ENCODE measurements around the gene MLPH.
A peak's percentile ranks its signal among the peaks of the same experiment; 100 is the strongest.

MLPH gene

GRCh38 chr2:237488295-237488694, 1.2 kb downstream of the MLPH start:
- no peak for TF ChIP-seq JUND (IDR thresholded peaks at IDR 0.05; ENCODE audit: low read depth)
- in situ Hi-C loops (cut with HindIII; ENCODE audit: low pct_unique_long_range_greater_than_20kb, low sequenced_read_pairs) = no loop called here
- peak in 1 of 2 experiments; percentile 57 for DNase-seq (ENCODE audit: low read depth in 1 of 2, low spot score in 1 of 2)

GRCh38 chr2:237488901-237489860, 2.1 kb downstream of the MLPH start:
- no peak for TF ChIP-seq JUND (IDR thresholded peaks at IDR 0.05; ENCODE audit: low read depth)
- peak in 1 of 2 experiments; percentile 69 for DNase-seq (ENCODE audit: low read depth in 1 of 2, low spot score in 1 of 2)
- in situ Hi-C loops (cut with HindIII; ENCODE audit: low pct_unique_long_range_greater_than_20kb, low sequenced_read_pairs) = no loop called here

GRCh38 chr2:237490009-237490711, 3.1 kb downstream of the MLPH start:
- no peak for TF ChIP-seq JUND (IDR thresholded peaks at IDR 0.05; ENCODE audit: low read depth)
- in situ Hi-C loops (cut with HindIII; ENCODE audit: low pct_unique_long_range_greater_than_20kb, low sequenced_read_pairs) = no loop called here
- peak in 1 of 2 experiments; percentile 88 for DNase-seq (ENCODE audit: low read depth in 1 of 2, low spot score in 1 of 2)

- in situ Hi-C loops (cut with HindIII; ENCODE audit: low pct_unique_long_range_greater_than_20kb, low sequenced_read_pairs) = no loop called here
- DNase-seq (ENCODE audit: low read depth in 1 of 2, low spot score in 1 of 2) = no peak
- no peak for TF ChIP-seq JUND (IDR thresholded peaks at IDR 0.05; ENCODE audit: low read depth)
Observed at GRCh38 chr2:237490795-237491194, 3.7 kb downstream of the MLPH start.

DNA sequence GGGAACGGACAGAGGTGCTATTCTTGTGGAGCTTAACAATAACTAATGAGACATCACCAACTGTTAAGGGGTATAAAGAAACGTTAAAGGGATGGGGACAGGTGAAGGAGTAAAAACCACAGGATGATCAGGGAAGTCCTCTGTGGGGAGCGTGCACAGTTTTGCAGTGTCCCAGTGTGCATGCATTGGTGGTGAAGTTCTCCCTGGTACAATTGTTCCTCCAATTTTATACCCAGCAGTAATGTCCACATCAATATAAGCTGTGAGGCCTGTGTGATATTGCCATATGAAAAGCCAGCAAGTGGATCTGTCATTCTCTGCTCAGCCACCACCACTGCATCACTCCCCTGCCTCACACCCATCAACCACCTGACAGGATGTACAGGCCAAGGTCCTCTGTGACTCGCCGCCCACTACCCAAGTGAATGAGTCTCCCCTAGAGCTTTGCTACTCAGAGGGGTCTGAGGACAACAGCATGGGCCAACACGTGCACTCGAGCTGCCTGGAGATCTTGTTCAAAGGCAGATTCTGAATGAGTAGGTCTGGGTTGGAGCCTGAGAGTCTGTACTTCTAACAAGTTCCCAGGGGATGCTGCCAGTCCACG, 4.6 kb downstream of the MLPH start:
- in situ Hi-C loops (cut with HindIII; ENCODE audit: low pct_unique_long_range_greater_than_20kb, low sequenced_read_pairs) = no loop called here

DNA sequence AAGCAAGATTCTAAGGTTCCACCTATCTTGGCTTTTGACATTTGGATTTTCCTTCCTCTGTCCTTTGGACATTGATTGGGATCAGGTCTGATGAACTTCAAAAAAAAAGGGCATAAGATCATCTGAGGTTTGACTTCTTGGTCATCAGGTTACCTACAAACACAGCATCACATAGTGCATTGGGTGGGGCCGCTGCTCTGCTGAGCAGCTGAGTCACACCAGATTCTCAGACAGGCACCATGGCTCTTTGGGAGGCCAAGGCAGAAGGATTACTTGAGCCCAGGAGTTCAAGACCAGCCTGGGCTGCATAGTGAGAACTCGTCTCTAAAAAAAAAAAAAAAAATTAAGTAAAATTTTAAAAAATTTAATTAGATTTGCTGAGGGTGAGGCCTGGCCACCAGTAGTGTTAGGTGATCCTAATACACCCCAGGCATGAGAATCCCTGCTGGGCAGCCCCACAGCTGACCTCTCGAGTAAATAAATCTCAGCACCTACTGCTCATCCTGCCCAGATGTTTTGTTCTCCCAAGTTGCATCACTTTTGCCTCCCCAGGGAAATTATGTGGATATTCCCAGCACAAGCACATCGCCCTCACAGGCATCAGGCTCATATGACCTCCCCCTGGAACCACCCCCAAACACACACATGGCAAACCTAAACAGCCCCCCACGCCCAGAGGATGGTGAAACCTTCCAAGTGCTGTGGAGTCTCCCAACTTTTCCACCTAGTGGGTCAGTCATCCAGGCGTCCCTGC, 5.3 kb downstream of the MLPH start:
- in situ Hi-C loops (cut with HindIII; ENCODE audit: low pct_unique_long_range_greater_than_20kb, low sequenced_read_pairs) = no loop called here
- no peak for TF ChIP-seq JUND (IDR thresholded peaks at IDR 0.05; ENCODE audit: low read depth)
- DNase-seq (ENCODE audit: low read depth in 1 of 2, low spot score in 1 of 2) = no peak

More for the DNA sequence above, 4.6 kb downstream of the MLPH start:
- TF ChIP-seq JUND (IDR thresholded peaks at IDR 0.05; ENCODE audit: low read depth) = no peak
- DNase-seq (ENCODE audit: low read depth in 1 of 2, low spot score in 1 of 2) = no peak

DNA sequence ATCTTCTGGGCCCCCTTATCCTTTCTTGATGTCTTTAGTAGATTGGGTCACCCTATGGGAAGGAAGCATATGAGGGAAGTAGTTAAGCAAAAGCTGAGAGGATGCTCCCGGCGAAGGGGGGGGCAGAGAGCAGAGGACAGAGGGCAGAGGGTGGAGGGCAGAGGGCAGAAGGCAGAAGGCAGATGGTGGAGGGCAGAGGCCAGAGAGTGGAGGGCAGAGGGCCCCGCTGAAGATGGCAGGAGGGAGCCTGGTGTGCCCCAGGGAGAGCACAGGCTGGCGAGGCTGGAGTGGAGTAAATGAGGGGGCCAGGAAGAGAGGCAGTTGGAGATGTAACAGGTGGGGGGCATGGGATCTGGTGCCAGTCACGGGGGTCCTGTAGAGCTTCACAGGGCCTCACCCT, 7.0 kb downstream of the MLPH start:
- DNase-seq (ENCODE audit: low read depth in 1 of 2, low spot score in 1 of 2) = no peak
- no peak for TF ChIP-seq JUND (IDR thresholded peaks at IDR 0.05; ENCODE audit: low read depth)
- in situ Hi-C loops (cut with HindIII; ENCODE audit: low pct_unique_long_range_greater_than_20kb, low sequenced_read_pairs) = no loop called here

DNA sequence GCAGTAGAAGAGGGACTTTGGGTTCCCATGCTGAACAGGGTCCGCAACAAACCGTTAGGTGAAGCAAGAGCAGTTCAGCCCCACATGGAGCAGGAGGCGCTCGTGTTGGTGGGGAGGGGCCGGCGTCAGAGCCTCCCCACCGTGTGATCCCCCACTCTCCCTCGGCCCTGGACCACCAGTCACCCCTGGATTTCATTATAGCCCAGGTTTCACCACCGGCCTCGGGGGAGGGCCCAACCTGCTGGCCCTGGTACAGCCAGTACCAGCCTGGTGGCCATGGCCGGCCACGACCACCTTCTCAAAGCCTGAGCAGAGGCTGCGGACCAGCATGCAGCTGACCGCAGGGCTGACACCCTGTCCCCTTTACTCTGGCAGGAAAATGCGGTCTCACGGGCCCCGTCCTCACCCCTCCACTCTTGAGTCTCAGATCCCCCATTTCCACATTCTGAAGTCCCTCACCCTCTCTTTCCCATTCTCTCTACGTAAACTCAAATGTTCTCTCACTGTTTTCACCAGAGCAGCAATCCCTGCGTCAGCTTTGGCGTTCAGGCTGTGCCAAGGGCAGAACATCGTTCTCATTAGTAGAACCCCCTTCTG, 8.6 kb downstream of the MLPH start:
- TF ChIP-seq JUND (IDR thresholded peaks at IDR 0.05; ENCODE audit: low read depth) = no peak
- no peak for DNase-seq (ENCODE audit: low read depth in 1 of 2, low spot score in 1 of 2)
- in situ Hi-C loops (cut with HindIII; ENCODE audit: low pct_unique_long_range_greater_than_20kb, low sequenced_read_pairs) = no loop called here

DNA sequence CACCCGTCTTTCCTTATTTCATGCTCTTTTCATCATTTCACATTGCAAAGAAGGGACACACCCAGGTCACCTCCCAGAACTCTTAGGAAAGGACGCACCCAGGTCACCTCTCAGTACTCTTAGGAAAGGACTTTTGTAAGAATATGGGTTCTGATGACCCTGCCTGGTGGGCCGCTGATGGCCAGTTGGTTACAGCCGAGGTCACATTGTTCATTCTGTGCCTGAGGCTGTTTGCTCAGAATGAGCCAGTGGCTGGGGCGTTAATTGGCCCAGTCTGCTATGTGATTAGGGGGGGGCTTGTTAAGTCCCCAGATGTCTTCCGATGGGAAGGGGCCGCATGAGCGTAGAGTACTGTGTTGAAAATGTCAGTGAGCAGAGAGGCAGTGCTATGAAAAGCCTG, 9.4 kb downstream of the MLPH start:
- in situ Hi-C loops (cut with HindIII; ENCODE audit: low pct_unique_long_range_greater_than_20kb, low sequenced_read_pairs) = no loop called here
- no peak for DNase-seq (ENCODE audit: low read depth in 1 of 2, low spot score in 1 of 2)
- no peak for TF ChIP-seq JUND (IDR thresholded peaks at IDR 0.05; ENCODE audit: low read depth)

DNA sequence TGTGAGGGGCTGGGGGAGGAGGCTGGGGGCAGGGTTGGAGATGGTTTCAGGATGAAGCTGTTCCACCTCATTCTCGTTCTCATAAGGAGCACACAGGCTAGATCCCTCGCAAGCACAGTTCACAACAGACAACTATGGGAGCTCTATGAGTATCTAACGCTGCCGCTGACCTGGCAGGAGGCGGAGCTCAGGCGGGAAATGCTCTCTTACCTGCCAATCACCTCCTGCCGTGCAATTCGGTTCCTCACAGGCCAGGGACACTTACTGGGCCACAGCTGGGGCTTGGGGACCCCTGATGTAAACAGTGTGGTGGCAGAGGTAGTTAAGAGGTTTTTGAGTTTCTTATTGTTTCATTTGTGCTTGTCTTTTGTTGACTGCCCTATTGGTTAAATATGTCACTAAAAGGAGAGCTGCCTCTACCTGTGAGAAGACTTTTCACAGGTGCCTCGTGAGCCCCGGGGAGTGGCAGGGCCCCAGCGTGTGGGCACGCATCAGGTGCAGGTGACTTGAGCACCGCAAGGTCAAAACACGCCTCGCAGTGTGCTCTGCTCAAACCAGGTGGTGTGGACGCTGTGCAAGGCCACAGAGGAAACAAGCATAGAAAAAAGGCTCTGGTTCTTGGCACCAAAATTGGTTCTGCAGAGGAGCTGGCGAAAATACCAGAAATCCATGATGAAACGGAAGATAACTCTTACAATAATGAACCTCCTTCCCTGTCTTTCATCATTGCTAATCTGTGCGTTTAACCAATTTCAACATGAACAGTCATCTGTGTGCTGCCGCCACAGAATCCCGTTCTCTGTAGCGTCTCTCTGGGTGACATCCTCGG, 10.2 kb downstream of the MLPH start:
- DNase-seq (ENCODE audit: low read depth in 1 of 2, low spot score in 1 of 2) = no peak
- in situ Hi-C loops (cut with HindIII; ENCODE audit: low pct_unique_long_range_greater_than_20kb, low sequenced_read_pairs) = no loop called here
- TF ChIP-seq JUND (IDR thresholded peaks at IDR 0.05; ENCODE audit: low read depth) = no peak

DNA sequence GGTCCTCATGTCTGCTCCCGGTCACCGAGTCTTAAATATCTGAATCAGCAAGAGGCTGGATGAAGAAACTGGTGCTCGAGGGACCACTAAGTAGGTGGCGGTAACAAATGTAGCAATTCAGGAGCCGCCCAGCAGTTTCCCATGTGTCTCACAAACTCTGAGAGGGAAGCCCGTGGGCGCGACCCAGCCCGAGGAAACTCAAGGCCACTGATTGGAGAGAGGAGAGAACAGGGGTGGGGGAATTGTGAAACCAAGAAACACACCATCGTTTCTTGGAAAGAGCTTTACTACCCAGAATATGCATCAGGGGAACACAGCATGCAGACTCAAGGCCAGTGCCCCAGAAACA, 10.8 kb downstream of the MLPH start:
- DNase-seq (ENCODE audit: low read depth in 1 of 2, low spot score in 1 of 2) = no peak
- in situ Hi-C loops (cut with HindIII; ENCODE audit: low pct_unique_long_range_greater_than_20kb, low sequenced_read_pairs) = no loop called here
- TF ChIP-seq JUND (IDR thresholded peaks at IDR 0.05; ENCODE audit: low read depth) = no peak
